ENCODE measurements around the gene FBN3. TPM values are rescaled to one million over a fixed set of nuclear protein-coding genes. Genes with fewer than 3 reads are reported as not detected.

Gene FBN3
- total RNA-seq, 4 donors from 2014 or later, result 0.05 to 0.17 TPM; not detected in 2

GRCh38 chr19:8115805-8116396 lies 33.5 kb downstream of the FBN3 start:
- Histone ChIP-seq H3K27ac (no peak overlapping the region), H3K27me3 (peaks cover 18% of the 10 kb centered on the region), H3K4me3 (no peak overlapping the region), H3K36me3 (no peaks in the 10 kb centered on the region), H3K9me3 (no peaks in the 10 kb centered on the region), H3K4me1 (no peaks in the 10 kb centered on the region)
- no peak for TF ChIP-seq POLR2A (IDR thresholded peaks at IDR 0.05)
- no peak for TF ChIP-seq POLR2AphosphoS5 (IDR thresholded peaks at IDR 0.05)
- no peak for TF ChIP-seq EP300 (IDR thresholded peaks at IDR 0.05)
- TF ChIP-seq CTCF (IDR thresholded peaks at IDR 0.05), result no peak
- 83% methylated on average over 6 of the region's 6 CpGs for WGBS
- DNase-seq (ENCODE audit: low spot score in 2 of 2), result no peak

DNA sequence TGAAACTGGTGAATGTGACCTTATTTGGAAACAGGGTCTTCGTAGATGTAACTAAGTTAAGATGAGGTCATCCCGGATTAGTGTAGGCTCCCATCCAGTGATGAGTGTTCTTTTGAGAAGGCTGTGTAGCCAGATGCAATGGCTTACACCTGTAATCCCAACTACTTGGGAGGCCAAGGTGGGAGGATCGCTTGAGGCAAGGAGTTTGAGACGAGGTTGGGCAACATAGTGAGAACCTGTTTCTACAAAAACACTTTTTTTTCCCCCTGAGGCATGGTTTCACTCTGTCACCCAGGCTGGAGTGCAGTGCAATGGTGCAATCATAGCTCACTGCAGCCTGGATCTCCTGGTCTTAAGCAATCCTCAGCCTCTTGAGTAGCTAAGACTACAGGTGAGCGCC lies 36.4 kb downstream of the FBN3 start:
- DNase-seq (ENCODE audit: low spot score in 2 of 2), result no peak
- H3K36me3 ChIP-seq, result no peaks in the 10 kb centered on the region
- no peak for TF ChIP-seq CTCF (IDR thresholded peaks at IDR 0.05)
- no peak for TF ChIP-seq EP300 (IDR thresholded peaks at IDR 0.05)
- no peak for TF ChIP-seq POLR2A (IDR thresholded peaks at IDR 0.05)
- 41% methylated on average over 5 of the region's 5 CpGs for WGBS
- H3K4me1 ChIP-seq, result no peaks in the 10 kb centered on the region
- no peaks in the 10 kb centered on the region for H3K9me3 ChIP-seq
- no peak overlapping the region for H3K27ac ChIP-seq
- no peak overlapping the region for H3K4me3 ChIP-seq
- H3K27me3 ChIP-seq, result peaks cover 27% of the 10 kb centered on the region

DNA sequence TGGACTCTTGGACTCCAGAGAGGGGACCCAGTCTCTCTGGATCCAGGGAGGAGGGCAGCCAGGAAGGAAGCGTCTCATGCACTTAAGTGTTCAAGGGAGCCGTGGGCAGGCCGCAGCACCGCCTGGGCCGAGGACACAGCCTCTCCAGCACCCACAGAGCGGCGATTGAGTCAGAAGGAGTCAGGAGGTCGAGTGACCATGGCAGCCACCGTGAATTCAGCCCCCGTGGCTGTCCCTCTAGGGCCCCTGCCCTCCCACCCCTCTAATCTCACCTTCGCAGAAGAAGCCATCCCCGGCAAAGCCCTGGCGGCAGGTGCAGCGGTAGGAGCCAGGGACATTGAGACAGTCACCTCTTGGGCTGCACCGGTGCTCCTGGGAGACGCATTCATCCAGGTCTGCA lies 38.0 kb downstream of the FBN3 start:
- no peaks in the 10 kb centered on the region for H3K4me1 ChIP-seq
- no peak overlapping the region for H3K4me3 ChIP-seq
- DNase-seq (ENCODE audit: low spot score in 2 of 2), result no peak
- no peaks in the 10 kb centered on the region for H3K36me3 ChIP-seq
- H3K9me3 ChIP-seq, result no peaks in the 10 kb centered on the region
- H3K27me3 ChIP-seq, result peaks cover 36% of the 10 kb centered on the region
- 72% methylated on average over 2 of the region's 16 CpGs for WGBS
- H3K27ac ChIP-seq, result no peak overlapping the region
- TF ChIP-seq EP300 (IDR thresholded peaks at IDR 0.05), result no peak
- no peak for TF ChIP-seq POLR2AphosphoS5 (IDR thresholded peaks at IDR 0.05)
- no peak for TF ChIP-seq POLR2A (IDR thresholded peaks at IDR 0.05)
- no peak for TF ChIP-seq CTCF (IDR thresholded peaks at IDR 0.05)

DNA sequence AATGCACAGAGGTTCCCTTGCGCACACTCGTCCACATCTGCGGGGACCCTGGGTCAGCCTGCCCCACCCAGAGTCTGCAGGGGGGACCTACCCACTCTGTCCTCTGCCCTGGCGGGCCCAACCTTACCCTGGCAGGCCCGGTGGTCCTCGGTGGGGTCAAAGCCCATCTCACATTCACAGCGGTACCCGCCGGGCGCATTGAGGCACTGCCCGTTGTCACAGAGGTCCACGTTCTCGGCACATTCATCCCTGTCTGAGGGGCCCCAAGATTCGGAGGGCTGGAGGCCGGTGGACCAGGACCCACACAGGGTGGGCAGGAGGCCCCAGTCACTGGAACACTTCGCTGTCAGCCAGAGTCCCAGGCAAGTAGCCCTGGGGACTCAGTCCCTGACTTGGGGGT lies 38.5 kb downstream of the FBN3 start:
- TF ChIP-seq CTCF (IDR thresholded peaks at IDR 0.05), result no peak
- no peak for TF ChIP-seq POLR2A (IDR thresholded peaks at IDR 0.05)
- TF ChIP-seq POLR2AphosphoS5 (IDR thresholded peaks at IDR 0.05), result no peak
- TF ChIP-seq EP300 (IDR thresholded peaks at IDR 0.05), result no peak
- no peaks in the 10 kb centered on the region for H3K9me3 ChIP-seq
- H3K27ac ChIP-seq, result no peak overlapping the region
- H3K4me1 ChIP-seq, result no peaks in the 10 kb centered on the region
- peaks cover 36% of the 10 kb centered on the region for H3K27me3 ChIP-seq
- DNase-seq (ENCODE audit: low spot score in 2 of 2), result no peak
- 97% methylated on average over 15 of the region's 16 CpGs for WGBS
- H3K36me3 ChIP-seq, result no peaks in the 10 kb centered on the region
- H3K4me3 ChIP-seq, result no peak overlapping the region

DNA sequence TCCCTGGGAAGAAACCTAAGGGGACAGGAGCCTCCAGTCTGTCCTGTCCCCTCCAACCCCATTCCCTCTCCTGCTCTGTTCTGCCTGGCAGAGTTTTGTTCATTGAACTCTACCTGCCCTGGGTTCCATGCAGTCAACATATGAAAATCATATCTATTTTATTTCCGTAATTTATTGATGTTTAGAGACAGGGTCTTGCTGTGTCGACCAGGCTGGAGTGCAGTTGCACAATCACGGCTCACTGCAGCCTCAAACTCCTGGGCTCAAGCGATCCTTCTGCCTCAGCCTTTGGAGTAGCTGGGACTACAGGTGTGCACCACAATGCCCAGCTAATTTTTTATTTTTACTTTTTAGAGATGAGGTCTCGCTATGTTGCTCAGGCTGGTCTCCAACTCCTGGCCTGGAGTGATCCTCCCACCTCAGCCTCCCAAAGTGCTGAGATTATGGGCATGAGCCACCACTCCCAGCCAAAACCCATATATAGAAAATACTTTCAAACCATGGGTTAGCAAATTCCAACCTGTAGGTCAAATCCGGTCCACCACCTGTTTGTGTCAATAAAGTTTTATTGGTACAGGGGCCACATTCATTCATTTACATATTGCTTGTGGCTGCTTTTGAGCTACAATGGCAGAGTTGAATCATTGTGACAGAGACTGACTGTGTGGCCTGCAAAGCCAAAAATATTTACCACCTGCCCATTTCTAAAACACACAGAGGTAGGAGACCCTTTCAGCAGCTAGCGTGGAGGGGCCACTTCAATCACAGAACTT lies 39.3 kb downstream of the FBN3 start:
- H3K27me3 ChIP-seq, result peaks cover 32% of the 10 kb centered on the region
- 88% methylated on average over 7 of the region's 7 CpGs for WGBS

More for the DNA sequence above, 39.3 kb downstream of the FBN3 start:
- Histone ChIP-seq H3K27ac (no peak overlapping the region), H3K4me1 (no peaks in the 10 kb centered on the region), H3K4me3 (no peak overlapping the region), H3K9me3 (no peaks in the 10 kb centered on the region), H3K36me3 (no peaks in the 10 kb centered on the region)
- TF ChIP-seq CTCF (IDR thresholded peaks at IDR 0.05), result no peak
- no peak for TF ChIP-seq POLR2AphosphoS5 (IDR thresholded peaks at IDR 0.05)
- no peak for TF ChIP-seq POLR2A (IDR thresholded peaks at IDR 0.05)
- TF ChIP-seq EP300 (IDR thresholded peaks at IDR 0.05), result no peak
- DNase-seq (ENCODE audit: low spot score in 2 of 2), result no peak
